ENCODE results near the gene CXCL13.

CXCL13 gene

DNA sequence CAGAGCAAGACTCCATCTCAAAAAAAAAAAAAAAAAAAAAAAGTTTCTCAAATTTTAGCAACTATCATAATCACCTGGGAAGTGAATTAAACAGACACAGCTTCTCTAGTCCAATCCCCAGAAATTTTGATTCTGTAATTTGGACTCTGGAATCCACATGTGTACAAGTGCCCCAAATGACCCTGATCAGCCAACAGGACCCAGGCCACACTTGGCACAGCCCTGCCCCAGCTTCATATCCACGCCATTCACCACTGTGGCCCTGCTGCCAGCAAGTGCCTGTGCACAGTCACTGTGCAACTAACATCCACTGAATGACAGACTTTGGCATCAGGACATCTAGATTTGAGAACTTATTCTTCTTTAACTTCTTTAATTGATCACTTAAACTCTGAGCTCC, 14.1 kb upstream of the CXCL13 start:
- ATAC-seq, result no peak
- Mint-ChIP-seq H3K27ac (no peak overlapping the region), H3K4me1 (peaks cover 41% of the 10 kb centered on the region)

GRCh38 chr4:77593101-77593500, 12.5 kb upstream of the CXCL13 start:
- Mint-ChIP-seq H3K9me3 (no peaks in the 10 kb centered on the region), H3K36me3 (no peaks in the 10 kb centered on the region), H3K27me3 (no peaks in the 10 kb centered on the region), H3K27ac (peak overlapping the region; percentile 12), H3K4me1 (peaks cover 25% of the 10 kb centered on the region), H3K4me3 (no peak overlapping the region)
- no peak for ATAC-seq

More for the DNA sequence above, 14.1 kb upstream of the CXCL13 start:
- no peak overlapping the region for H3K4me3 Mint-ChIP-seq
- H3K27me3 Mint-ChIP-seq, result no peaks in the 10 kb centered on the region
- H3K36me3 Mint-ChIP-seq, result no peaks in the 10 kb centered on the region
- no peaks in the 10 kb centered on the region for H3K9me3 Mint-ChIP-seq

DNA sequence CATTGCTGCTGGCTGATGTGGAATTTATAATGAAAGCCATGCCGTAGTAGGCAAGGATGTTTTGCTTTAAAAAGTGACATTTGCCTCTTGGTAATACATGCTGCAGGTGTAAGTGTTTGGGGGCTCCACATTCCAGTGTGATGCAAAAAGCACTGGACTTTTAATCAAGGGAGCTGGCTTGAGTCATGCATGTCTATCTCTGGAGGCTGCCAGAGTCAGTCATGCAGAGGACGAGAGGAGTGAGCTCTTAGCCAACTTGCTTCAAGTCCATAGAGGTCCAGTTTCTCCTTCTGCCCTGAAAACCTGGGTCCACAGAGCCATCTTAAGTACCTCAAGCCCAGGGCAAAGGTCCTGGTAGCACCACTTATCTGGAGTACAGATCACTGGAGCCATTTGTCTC, 11.6 kb upstream of the CXCL13 start:
- peaks cover 17% of the 10 kb centered on the region for H3K4me1 Mint-ChIP-seq
- no peaks in the 10 kb centered on the region for H3K27me3 Mint-ChIP-seq
- peak; percentile 45 for ATAC-seq
- H3K27ac Mint-ChIP-seq, result peak overlapping the region; percentile 12
- no peak overlapping the region for H3K4me3 Mint-ChIP-seq
- H3K36me3 Mint-ChIP-seq, result no peaks in the 10 kb centered on the region
- no peaks in the 10 kb centered on the region for H3K9me3 Mint-ChIP-seq

GRCh38 chr4:77595364-77595973, 10.2 kb upstream of the CXCL13 start:
- ATAC-seq, result no peak
- no peak overlapping the region for H3K4me3 Mint-ChIP-seq
- H3K27ac Mint-ChIP-seq, result no peak overlapping the region
- no peaks in the 10 kb centered on the region for H3K36me3 Mint-ChIP-seq
- peaks cover 12% of the 10 kb centered on the region for H3K4me1 Mint-ChIP-seq
- peaks cover 8% of the 10 kb centered on the region for H3K27me3 Mint-ChIP-seq
- no peaks in the 10 kb centered on the region for H3K9me3 Mint-ChIP-seq

DNA sequence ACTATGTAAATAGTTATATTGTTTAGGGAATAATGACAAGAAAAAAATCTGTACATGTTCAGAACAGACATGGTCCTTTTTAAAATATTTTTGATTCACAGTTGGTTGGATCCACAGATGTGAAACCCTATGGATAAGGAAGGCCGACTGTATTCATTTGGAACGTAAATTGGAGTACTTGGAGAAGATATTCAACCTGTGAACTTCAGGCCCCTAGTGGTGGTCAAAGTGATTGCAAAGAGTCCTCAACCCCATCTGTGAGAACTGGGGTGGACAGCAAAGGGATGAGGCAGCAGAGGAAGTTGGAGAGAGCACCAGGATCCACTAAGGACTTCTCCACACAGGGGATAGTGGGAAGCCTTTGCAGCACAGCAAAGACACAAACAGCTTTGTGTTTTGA, 6.2 kb upstream of the CXCL13 start:
- Mint-ChIP-seq H3K27ac (no peak overlapping the region), H3K36me3 (no peaks in the 10 kb centered on the region), H3K4me1 (no peaks in the 10 kb centered on the region), H3K4me3 (no peak overlapping the region), H3K9me3 (no peaks in the 10 kb centered on the region), H3K27me3 (peaks cover 8% of the 10 kb centered on the region)
- ATAC-seq, result no peak

- H3K36me3 Mint-ChIP-seq, result no peaks in the 10 kb centered on the region
- no peak overlapping the region for H3K4me3 Mint-ChIP-seq
- H3K4me1 Mint-ChIP-seq, result no peaks in the 10 kb centered on the region
- H3K27ac Mint-ChIP-seq, result no peak overlapping the region
- H3K27me3 Mint-ChIP-seq, result peaks cover 8% of the 10 kb centered on the region
- ATAC-seq, result no peak
- H3K9me3 Mint-ChIP-seq, result no peaks in the 10 kb centered on the region
These were observed 4.8 kb upstream of the CXCL13 start for GRCh38 chr4:77600521-77601451.

DNA sequence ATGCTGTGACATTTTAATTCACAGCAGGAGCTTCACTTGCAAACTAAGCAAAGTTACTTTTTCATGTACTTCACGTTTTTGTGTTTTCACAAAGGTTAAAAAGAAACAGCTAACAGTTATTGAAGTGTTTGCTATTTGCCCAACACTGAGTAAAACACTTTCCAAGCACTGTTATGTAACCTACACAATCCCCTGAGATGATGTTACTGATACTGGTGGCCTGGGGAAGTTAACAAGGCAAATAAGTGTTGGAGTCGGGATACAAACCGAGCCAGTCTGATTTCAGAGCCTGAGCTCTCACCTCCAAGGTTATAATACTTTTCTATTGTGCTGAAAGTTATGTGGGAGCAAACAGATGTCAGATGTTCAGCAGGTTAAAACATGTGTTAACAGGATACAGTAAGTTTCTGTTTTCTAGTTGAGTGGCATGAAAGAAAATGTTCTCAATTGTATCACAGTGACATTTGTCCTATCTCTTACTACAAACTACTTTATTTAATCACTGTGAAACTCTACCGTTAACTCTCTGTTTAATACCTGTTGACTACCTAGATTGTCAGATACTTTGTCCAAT, 3.9 kb upstream of the CXCL13 start:
- Mint-ChIP-seq H3K27me3 (peaks cover 8% of the 10 kb centered on the region), H3K4me3 (no peak overlapping the region), H3K9me3 (no peaks in the 10 kb centered on the region), H3K36me3 (no peaks in the 10 kb centered on the region), H3K4me1 (no peaks in the 10 kb centered on the region), H3K27ac (no peak overlapping the region)
- no peak for ATAC-seq

DNA sequence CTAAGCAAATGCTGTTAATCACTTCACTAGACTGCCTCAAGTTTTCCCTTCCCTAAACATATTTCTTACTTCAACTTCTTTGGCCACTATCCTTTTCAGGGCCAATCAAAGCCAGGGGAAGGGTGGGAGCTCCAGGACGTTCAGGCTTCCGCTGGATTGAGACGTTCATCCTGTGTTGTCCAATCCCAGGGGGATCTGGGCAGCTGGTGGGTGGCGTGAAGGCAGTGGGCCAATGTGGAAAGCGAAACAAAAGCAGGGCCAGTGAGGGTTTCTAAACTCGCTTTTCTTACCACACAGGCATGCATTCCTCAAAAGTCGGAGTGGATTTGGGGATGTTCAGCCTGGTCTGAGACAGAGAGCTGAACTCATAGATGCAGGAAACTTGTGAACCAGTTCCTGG, 7.6 kb downstream of the CXCL13 start:
- peaks cover 9% of the 10 kb centered on the region for H3K4me1 Mint-ChIP-seq
- no peaks in the 10 kb centered on the region for H3K9me3 Mint-ChIP-seq
- H3K36me3 Mint-ChIP-seq, result no peaks in the 10 kb centered on the region
- ATAC-seq, result no peak
- no peak overlapping the region for H3K4me3 Mint-ChIP-seq
- peaks cover 21% of the 10 kb centered on the region for H3K27me3 Mint-ChIP-seq
- no peak overlapping the region for H3K27ac Mint-ChIP-seq

- no peaks in the 10 kb centered on the region for H3K36me3 Mint-ChIP-seq
- H3K4me3 Mint-ChIP-seq, result no peak overlapping the region
- ATAC-seq, result peak; percentile 52
- H3K4me1 Mint-ChIP-seq, result peaks cover 19% of the 10 kb centered on the region
- no peaks in the 10 kb centered on the region for H3K9me3 Mint-ChIP-seq
- H3K27ac Mint-ChIP-seq, result no peak overlapping the region
- H3K27me3 Mint-ChIP-seq, result peaks cover 40% of the 10 kb centered on the region
These were observed 9.5 kb downstream of the CXCL13 start for GRCh38 chr4:77615153-77615552.

GRCh38 chr4:77617203-77617602, 11.6 kb downstream of the CXCL13 start:
- Mint-ChIP-seq H3K36me3 (no peaks in the 10 kb centered on the region), H3K9me3 (no peaks in the 10 kb centered on the region), H3K4me3 (no peak overlapping the region), H3K4me1 (peaks cover 19% of the 10 kb centered on the region), H3K27me3 (peaks cover 35% of the 10 kb centered on the region), H3K27ac (no peak overlapping the region)
- ATAC-seq, result no peak

- no peak overlapping the region for H3K4me3 Mint-ChIP-seq
- ATAC-seq, result peak; percentile 76
- no peak overlapping the region for H3K27ac Mint-ChIP-seq
- no peaks in the 10 kb centered on the region for H3K9me3 Mint-ChIP-seq
- peaks cover 24% of the 10 kb centered on the region for H3K27me3 Mint-ChIP-seq
- H3K4me1 Mint-ChIP-seq, result peaks cover 19% of the 10 kb centered on the region
- H3K36me3 Mint-ChIP-seq, result no peaks in the 10 kb centered on the region
These were observed 13.0 kb downstream of the CXCL13 start for GRCh38 chr4:77618383-77619241.

DNA sequence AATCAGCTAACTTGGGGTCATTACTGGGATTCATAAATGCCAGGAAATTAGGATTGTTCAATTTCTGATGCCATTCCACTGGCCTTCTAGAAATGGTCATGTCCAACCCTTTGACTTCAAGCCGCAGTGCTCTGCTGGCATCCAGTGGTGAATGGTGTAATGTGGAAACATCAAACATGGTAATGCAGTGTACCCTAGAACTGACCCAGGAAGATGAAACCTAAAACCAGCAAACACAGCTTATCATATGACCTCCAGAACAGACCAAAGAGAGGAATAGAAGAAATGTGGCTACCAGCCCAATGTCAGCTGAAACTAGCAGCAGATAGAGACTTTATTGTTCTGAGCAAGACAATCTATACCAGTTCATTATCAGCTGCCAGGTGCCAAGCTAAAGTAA, 13.8 kb downstream of the CXCL13 start:
- H3K4me1 Mint-ChIP-seq, result peaks cover 19% of the 10 kb centered on the region
- no peaks in the 10 kb centered on the region for H3K9me3 Mint-ChIP-seq
- H3K27ac Mint-ChIP-seq, result no peak overlapping the region
- H3K4me3 Mint-ChIP-seq, result no peak overlapping the region
- ATAC-seq, result no peak
- H3K27me3 Mint-ChIP-seq, result peaks cover 24% of the 10 kb centered on the region
- no peaks in the 10 kb centered on the region for H3K36me3 Mint-ChIP-seq

- no peak for ATAC-seq
- no peak overlapping the region for H3K27ac Mint-ChIP-seq
- H3K9me3 Mint-ChIP-seq, result no peaks in the 10 kb centered on the region
- H3K36me3 Mint-ChIP-seq, result no peaks in the 10 kb centered on the region
- H3K4me1 Mint-ChIP-seq, result peaks cover 10% of the 10 kb centered on the region
- H3K4me3 Mint-ChIP-seq, result no peak overlapping the region
- peaks cover 24% of the 10 kb centered on the region for H3K27me3 Mint-ChIP-seq
These were observed 15.6 kb downstream of the CXCL13 start for GRCh38 chr4:77621254-77621653.

DNA sequence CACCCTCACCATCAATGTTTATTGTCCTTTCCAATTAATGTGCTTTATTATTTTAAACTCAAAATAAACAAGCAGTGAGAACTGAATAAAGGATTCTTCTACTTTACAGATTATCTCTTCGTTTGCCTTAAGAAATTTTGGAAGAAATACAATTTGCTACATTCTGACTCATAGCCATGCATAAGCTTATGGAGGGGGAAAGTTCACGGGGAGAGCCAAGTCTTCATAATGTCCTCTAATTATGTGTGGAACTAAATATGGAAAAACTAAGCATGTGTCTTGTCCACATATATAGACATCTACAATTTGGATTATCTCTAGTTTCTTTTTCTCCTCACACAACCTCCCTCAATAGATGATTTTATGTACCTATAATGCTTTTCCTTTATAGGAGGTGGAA, 17.5 kb downstream of the CXCL13 start:
- Mint-ChIP-seq H3K4me1 (peaks cover 10% of the 10 kb centered on the region), H3K4me3 (no peak overlapping the region), H3K27ac (no peak overlapping the region), H3K36me3 (no peaks in the 10 kb centered on the region), H3K27me3 (peaks cover 24% of the 10 kb centered on the region), H3K9me3 (no peaks in the 10 kb centered on the region)
- no peak for ATAC-seq

GRCh38 chr4:77624213-77624612, 18.6 kb downstream of the CXCL13 start:
- no peak overlapping the region for H3K27ac Mint-ChIP-seq
- no peak for ATAC-seq
- no peaks in the 10 kb centered on the region for H3K9me3 Mint-ChIP-seq
- H3K4me1 Mint-ChIP-seq, result peaks cover under 1% of the 10 kb centered on the region
- peaks cover 14% of the 10 kb centered on the region for H3K27me3 Mint-ChIP-seq
- H3K4me3 Mint-ChIP-seq, result no peak overlapping the region
- H3K36me3 Mint-ChIP-seq, result no peaks in the 10 kb centered on the region

All from stimulated activated memory B cell treated with anti-CD40 and anti-IgM and Interleukin-4, amounts not matched to agents 10 μg/mL and 1 μg/mL and 100 μg/mL, for 72 hours (primary cell).